ENCODE data around the gene SVEP1. TPM values are rescaled to one million over a fixed set of nuclear protein-coding genes. Genes with fewer than 3 reads are reported as not detected.
"Not testable (repeated sequence)": the region's sequence is repeated elsewhere in the genome, so short reads cannot be mapped to it uniquely, and the experiment has no call there.

Gene SVEP1
- total RNA-seq, 2 experiments from 2014 or later = not detected

DNA sequence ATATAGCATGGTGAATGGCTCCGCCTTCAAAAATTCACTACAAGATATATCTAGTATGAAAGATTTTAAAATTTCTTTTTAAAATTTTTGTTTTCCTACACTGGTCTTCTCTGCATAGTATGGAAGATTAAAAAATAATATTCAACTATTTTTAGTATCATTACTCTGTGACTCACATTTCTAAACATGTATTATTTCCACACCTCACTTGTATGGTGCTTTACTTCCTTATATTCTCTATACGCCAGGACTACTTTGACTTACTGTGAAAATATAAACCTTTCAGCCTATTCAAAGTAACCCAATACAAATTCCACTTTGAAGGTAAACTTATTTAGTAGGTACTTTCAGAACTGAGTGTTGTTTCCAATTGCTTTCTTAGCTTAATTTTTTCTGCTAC lies 215.1 kb downstream of the SVEP1 start:
- TF ChIP-seq, protein P1, sequence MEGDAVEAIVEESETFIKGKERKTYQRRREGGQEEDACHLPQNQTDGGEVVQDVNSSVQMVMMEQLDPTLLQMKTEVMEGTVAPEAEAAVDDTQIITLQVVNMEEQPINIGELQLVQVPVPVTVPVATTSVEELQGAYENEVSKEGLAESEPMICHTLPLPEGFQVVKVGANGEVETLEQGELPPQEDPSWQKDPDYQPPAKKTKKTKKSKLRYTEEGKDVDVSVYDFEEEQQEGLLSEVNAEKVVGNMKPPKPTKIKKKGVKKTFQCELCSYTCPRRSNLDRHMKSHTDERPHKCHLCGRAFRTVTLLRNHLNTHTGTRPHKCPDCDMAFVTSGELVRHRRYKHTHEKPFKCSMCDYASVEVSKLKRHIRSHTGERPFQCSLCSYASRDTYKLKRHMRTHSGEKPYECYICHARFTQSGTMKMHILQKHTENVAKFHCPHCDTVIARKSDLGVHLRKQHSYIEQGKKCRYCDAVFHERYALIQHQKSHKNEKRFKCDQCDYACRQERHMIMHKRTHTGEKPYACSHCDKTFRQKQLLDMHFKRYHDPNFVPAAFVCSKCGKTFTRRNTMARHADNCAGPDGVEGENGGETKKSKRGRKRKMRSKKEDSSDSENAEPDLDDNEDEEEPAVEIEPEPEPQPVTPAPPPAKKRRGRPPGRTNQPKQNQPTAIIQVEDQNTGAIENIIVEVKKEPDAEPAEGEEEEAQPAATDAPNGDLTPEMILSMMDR (conservative IDR thresholded peaks at IDR 0.05; ENCODE audit: low read length) = no peak
- no peak for TF ChIP-seq EZH2phosphoT487 (IDR thresholded peaks at IDR 0.05; ENCODE audit: borderline replicate concordance, low read depth, low read length)
- no TSS peak for BruUV-seq (replicated peaks)
- intact Hi-C loops (cut with micrococcal nuclease; ENCODE audit: unreplicated experiment) = no loop called here
- Histone ChIP-seq H3K79me2 (ENCODE audit: insufficient read depth, low read depth, low read length) (no peaks in the 10 kb centered on the region), H3K4me2 (ENCODE audit: low read length) (no peak overlapping the region), H4K20me1 (ENCODE audit: insufficient read depth, low read length) (no peaks in the 10 kb centered on the region), H3K9me2 (ENCODE audit: insufficient read depth, low read length) (no peaks in the 10 kb centered on the region), H3K36me3 (ENCODE audit: insufficient read depth, low read length) (no peaks in the 10 kb centered on the region), H3K9me3 (ENCODE audit: low read length) (no peaks in the 10 kb centered on the region), H3K4me1 (ENCODE audit: insufficient read depth, low read length, poor library complexity, severe bottlenecking) (no peaks in the 10 kb centered on the region), H2AFZ (ENCODE audit: low read length) (no peak overlapping the region), H3K4me3 (ENCODE audit: low read depth, low read length, poor library complexity, severe bottlenecking) (no peak overlapping the region), H3K27ac (ENCODE audit: low read depth, low read length, poor library complexity, severe bottlenecking) (no peak overlapping the region)
- no peak for DNase-seq (ENCODE audit: low spot score)
- ChIA-PET CTCF (ENCODE audit: unreplicated experiment) (no interaction called here), POLR2A (no interaction called here)

DNA sequence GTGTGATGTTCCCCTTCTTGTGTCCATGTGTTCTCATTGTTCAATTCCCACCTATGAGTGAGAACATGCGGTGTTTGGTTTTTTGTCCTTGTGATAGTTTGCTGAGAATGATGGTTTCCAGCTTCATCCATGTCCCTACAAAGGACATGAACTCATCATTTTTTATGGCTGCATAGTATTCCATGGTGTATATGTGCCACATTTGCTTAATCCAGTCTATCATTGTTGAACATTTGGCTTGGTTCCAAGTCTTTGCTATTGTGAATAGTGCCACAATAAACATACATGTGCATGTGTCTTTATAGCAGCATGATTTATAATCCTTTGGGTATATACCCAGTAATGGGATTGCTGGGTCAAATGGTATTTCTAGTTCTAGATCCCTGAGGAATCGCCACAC lies 220.5 kb downstream of the SVEP1 start:
- DNase-seq (ENCODE audit: low spot score); H3K27ac ChIP-seq (ENCODE audit: low read depth, low read length, poor library complexity, severe bottlenecking); H2AFZ ChIP-seq (ENCODE audit: low read length); H4K20me1 ChIP-seq (ENCODE audit: insufficient read depth, low read length); H3K9me3 ChIP-seq (ENCODE audit: low read length); H3K36me3 ChIP-seq (ENCODE audit: insufficient read depth, low read length); H3K4me3 ChIP-seq (ENCODE audit: low read depth, low read length, poor library complexity, severe bottlenecking); H3K4me2 ChIP-seq (ENCODE audit: low read length); CTCF ChIA-PET (ENCODE audit: unreplicated experiment); BruUV-seq (replicated peaks); H3K79me2 ChIP-seq (ENCODE audit: insufficient read depth, low read depth, low read length); H3K4me1 ChIP-seq (ENCODE audit: insufficient read depth, low read length, poor library complexity, severe bottlenecking); POLR2A ChIA-PET; intact Hi-C loops (cut with micrococcal nuclease; ENCODE audit: unreplicated experiment); H3K9me2 ChIP-seq (ENCODE audit: insufficient read depth, low read length): not testable (repeated sequence)

DNA sequence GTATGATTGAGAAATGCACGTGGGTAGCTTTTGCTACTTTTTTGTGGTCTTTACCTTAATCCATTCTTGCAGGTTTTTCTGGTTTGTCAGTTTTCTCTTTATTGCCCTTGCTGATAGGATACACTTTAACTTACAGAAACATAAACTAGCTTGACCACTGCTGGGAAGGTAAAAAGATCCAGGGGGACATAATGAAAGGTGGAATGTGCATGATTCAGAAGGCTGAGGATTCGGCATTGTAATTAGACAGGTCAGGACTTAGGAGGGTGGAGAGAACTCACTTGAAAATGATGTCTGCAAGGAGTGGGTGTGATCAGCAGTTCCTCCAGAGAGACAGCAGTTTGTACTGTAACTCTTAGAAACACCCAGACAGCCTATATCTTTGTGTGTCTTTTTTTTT lies 222.0 kb downstream of the SVEP1 start:
- Histone ChIP-seq H4K20me1 (ENCODE audit: insufficient read depth, low read length) (no peaks in the 10 kb centered on the region), H3K36me3 (ENCODE audit: insufficient read depth, low read length) (no peaks in the 10 kb centered on the region), H3K9me2 (ENCODE audit: insufficient read depth, low read length) (no peaks in the 10 kb centered on the region), H2AFZ (ENCODE audit: low read length) (no peak overlapping the region), H3K4me1 (ENCODE audit: insufficient read depth, low read length, poor library complexity, severe bottlenecking) (no peaks in the 10 kb centered on the region), H3K9me3 (ENCODE audit: low read length) (no peaks in the 10 kb centered on the region), H3K4me3 (ENCODE audit: low read depth, low read length, poor library complexity, severe bottlenecking) (no peak overlapping the region), H3K27ac (ENCODE audit: low read depth, low read length, poor library complexity, severe bottlenecking) (no peak overlapping the region), H3K79me2 (ENCODE audit: insufficient read depth, low read depth, low read length) (no peaks in the 10 kb centered on the region), H3K4me2 (ENCODE audit: low read length) (no peak overlapping the region)
- TF ChIP-seq, protein P1 (conservative IDR thresholded peaks at IDR 0.05; ENCODE audit: low read length) = no peak
- TF ChIP-seq EZH2phosphoT487 (IDR thresholded peaks at IDR 0.05; ENCODE audit: borderline replicate concordance, low read depth, low read length) = no peak
- POLR2A ChIA-PET = interaction anchor here (0.6 to 1.1 kb wide), 2 partner anchors 41 to 601 kb away, joined by 3 to 4 read pairs; no protein-coding TSS in a partner anchor
- no TSS peak for BruUV-seq (replicated peaks)
- CTCF ChIA-PET (ENCODE audit: unreplicated experiment) = no interaction called here
- no peak for DNase-seq (ENCODE audit: low spot score)
- intact Hi-C loops (cut with micrococcal nuclease; ENCODE audit: unreplicated experiment) = no loop called here
